K562 (cell line): ENCODE measurements around the gene HIVEP2. TPM values are rescaled to one million over a fixed set of nuclear protein-coding genes. Genes with fewer than 3 reads are reported as not detected.
A peak's percentile ranks its signal among the peaks of the same experiment; 100 is the strongest.

Source experiments
- ATAC-seq: fragments of 200-7000 bp; cut with Tn5 transposase; 3 replicates; pipeline ENCODE4 v1.9.1; 2020; ENCODE audit warnings: moderate library complexity
- BruUV-seq: library from RNA; stranded (reverse); fragments of 400-500 nt; replicated peaks from 2 replicates; lab custom pipeline; 2021; lab: Mats Ljungman, UMichigan
- CTCF ChIA-PET: fragments of 300-600 bp; formaldehyde crosslinking; extraction: SDS; loops from one replicate; lab custom pipeline; 2021; ENCODE audit warnings: low intra/inter-chr PET ratio; lab: Yijun Ruan, JAX
- POLR2A ChIA-PET: fragments of 300-600, 350-650 bp; sonication (Branson Sonifier 250); formaldehyde crosslinking; extraction: SDS; loops from one replicate; lab custom pipeline; 2021; ENCODE audit warnings: antibody characterized with exemption, inconsistent platforms; lab: Yijun Ruan, JAX
- DNase-seq, 4 experiments: peaks; one replicate each; pipeline versions ENCODE4 v3.0.0 to v3.0.0-alpha.2; 2011 to 2018; ENCODE audit warnings: low spot score in 3 of 4, mixed read lengths in 3 of 4; ENCODE audit errors: extremely low read depth in 1 of 4
- FAIRE-seq: peaks from 2 replicates; lab custom pipeline; 2011; peaks lifted over from hg19 to GRCh38; lab: Jason Lieb, UNC
- H2AFZ ChIP-seq: 2 replicates; pipeline ENCODE4 v1.6.0; 2011; ENCODE audit warnings: low read depth, low read length, control low read depth, inconsistent platforms
- H3K27ac ChIP-seq: fragments of 200-600 bp; 3 replicates; pipeline ENCODE4 v1.8.0; 2011; ENCODE audit warnings: low read depth, mild to moderate bottlenecking, control low read depth, inconsistent platforms, low read length, moderate library complexity, mixed read lengths; ENCODE audit errors: extremely low read depth
- H3K27me3 ChIP-seq, 2 experiments: fragments of 300-600 bp in 1 of 2; 2 replicates in 1 of 2; 3 replicates in 1 of 2; pipeline versions ENCODE4 v1.6.0 to v1.8.0; 2011; ENCODE audit warnings: inconsistent platforms in 2 of 2, low read length in 2 of 2, mild to moderate bottlenecking in 1 of 2, mixed read lengths in 1 of 2, moderate library complexity in 1 of 2; ENCODE audit not compliant: control insufficient read depth in 2 of 2, insufficient read depth in 2 of 2
- H3K36me3 ChIP-seq: fragments of 300-600 bp; 3 replicates; pipeline ENCODE4 v1.8.0; 2011; ENCODE audit warnings: mild to moderate bottlenecking, low read length, inconsistent platforms; ENCODE audit not compliant: control insufficient read depth, insufficient read depth
- H3K4me1 ChIP-seq, 2 experiments: fragments of 200-600 bp in 1 of 2; replicated peaks in 1 of 2; 2 replicates in 1 of 2; 3 replicates in 1 of 2; pipeline versions ENCODE4 v1.5.1 to v1.8.0; 2011; ENCODE audit warnings: inconsistent platforms in 2 of 2, low read length in 2 of 2, mild to moderate bottlenecking in 1 of 2, mixed read lengths in 1 of 2, moderate library complexity in 1 of 2; ENCODE audit not compliant: control insufficient read depth in 2 of 2, insufficient read depth in 2 of 2
- H3K4me2 ChIP-seq: 2 replicates; pipeline ENCODE4 v1.6.1; 2011; ENCODE audit warnings: low read length, control low read depth, inconsistent platforms, mixed read lengths; ENCODE audit not compliant: insufficient read depth
- H3K4me3 ChIP-seq: fragments of 200-600 bp; sonication (generic), shearing (Covaris generic); 2 replicates; pipeline ENCODE4 v1.5.1; 2016; ENCODE audit warnings: control low read depth, inconsistent platforms
- H3K79me2 ChIP-seq: fragments of 200-600 bp; 3 replicates; pipeline ENCODE4 v1.8.0; 2011; ENCODE audit warnings: low read length, inconsistent platforms; ENCODE audit not compliant: control insufficient read depth, insufficient read depth
- H3K9ac ChIP-seq, 2 experiments: 2 replicates each; pipeline versions ENCODE4 v1.6.0 to v1.6.1; 2011; ENCODE audit warnings: low read depth in 2 of 2, low read length in 2 of 2, control low read depth in 1 of 2, inconsistent platforms in 1 of 2, mild to moderate bottlenecking in 1 of 2, mixed read lengths in 1 of 2; ENCODE audit not compliant: insufficient read depth in 1 of 2
- H3K9me1 ChIP-seq: one replicate; pipeline ENCODE4 v1.6.0; 2011; ENCODE audit warnings: inconsistent platforms, mild to moderate bottlenecking, low read length, moderate library complexity; ENCODE audit not compliant: control insufficient read depth, insufficient read depth
- H3K9me3 ChIP-seq: replicated peaks from 2 replicates; pipeline ENCODE4 v1.5.1; 2011; ENCODE audit warnings: low read depth, low read length, inconsistent platforms; ENCODE audit not compliant: control insufficient read depth, insufficient read depth
- H4K20me1 ChIP-seq: replicated peaks from 2 replicates; pipeline ENCODE4 v1.6.1; 2011; ENCODE audit warnings: low read length, inconsistent platforms, mixed read lengths; ENCODE audit not compliant: control insufficient read depth, insufficient read depth
- GABPB1 ChIP-seq: sonication (generic); formaldehyde crosslinking; IDR thresholded peaks from 2 replicates; pipeline ENCODE4 v1.8.0; 2022; ENCODE audit warnings: mild to moderate bottlenecking, missing genetic modification reagents
- GATAD2A ChIP-seq: fragments of 450-650 bp; IDR thresholded peaks from 2 replicates; pipeline ENCODE4 v1.6.1; 2017
- KAT7 ChIP-seq: sonication (generic); formaldehyde crosslinking; IDR thresholded peaks from 2 replicates; pipeline ENCODE4 v1.8.0; 2022; ENCODE audit warnings: missing genetic modification reagents, mild to moderate bottlenecking, borderline replicate concordance
- RAD21 ChIP-seq, 2 experiments: fragments of 250-450 bp in 1 of 2; fragments of 450-650 bp in 1 of 2; sonication (Bioruptor Pico) in 1 of 2; formaldehyde crosslinking in 1 of 2; IDR thresholded peaks in 1 of 2; conservative IDR thresholded peaks in 1 of 2; 2 replicates each; pipeline versions ENCODE4 v1.4.0 to v1.8.0; 2020 to 2022; ENCODE audit warnings: mild to moderate bottlenecking in 2 of 2, moderate library complexity in 1 of 2
- SIRT6 ChIP-seq: IDR thresholded peaks from one replicate; pipeline ENCODE4 v1.6.1; 2012; ENCODE audit warnings: low read depth, mild to moderate bottlenecking, control low read depth, inconsistent platforms, low read length, moderate library complexity
- SMARCB1 ChIP-seq: IDR thresholded peaks from 2 replicates; pipeline ENCODE4 v1.6.1; 2011; ENCODE audit warnings: improper control_type of control experiment, low read depth; ENCODE audit not compliant: insufficient read length
- SPI1 ChIP-seq: IDR thresholded peaks from 2 replicates; pipeline ENCODE4 v1.6.1; 2011; ENCODE audit warnings: low read depth, low read length, control low read depth, borderline replicate concordance
- ZNF586 ChIP-seq: fragments of 450-650 bp; formaldehyde crosslinking; conservative IDR thresholded peaks from 2 replicates; pipeline ENCODE4 v1.4.0; 2020; ENCODE audit warnings: mild to moderate bottlenecking, moderate library complexity
- WGBS: fragments of 100-300 bp; shearing (Covaris generic); methylation state at CpG from one replicate; pipeline ENCODE4 v1.1.6; 2016; ENCODE audit warnings: low coverage, mixed read lengths; ENCODE audit not compliant: insufficient coverage; ENCODE audit errors: missing lambda C conversion rate; 5-methylcytosine and 5-hydroxymethylcytosine counted together
- in situ Hi-C: fragments of 300-500 bp; cut with MboI; formaldehyde crosslinking; loops from 4 replicates; pipeline ENCODE4 v1.15.0; 2018; ENCODE audit warnings: inconsistent platforms, mixed read lengths
- intact Hi-C: fragments of 100-400 bp; cut with micrococcal nuclease; formaldehyde crosslinking; loops from 2 replicates; pipeline ENCODE4 v1.14.2; 2022
- polyA plus RNA-seq, 8 experiments: library from polyadenylated mRNA; depleted of rRNA in 4 of 8; stranded (reverse) in 5 of 8; unstranded in 3 of 8; fragments of >200 nt; fragmentation: Nextera tagmentation in 2 of 8; fragmentation: Illumina TruSeq in 1 of 8; extraction: Ambion mirVana in 2 of 8; extraction: Trizol in 1 of 8; gene quantifications; 2 replicates each; pipeline versions ENCODE4 v1.2.1 to v1.2.3, GENCODE V29; 2011 to 2014; ENCODE audit warnings: inconsistent platforms in 1 of 8, missing spikeins in 1 of 8
- total RNA-seq, 7 experiments: library from RNA; depleted of rRNA in 6 of 7; stranded (reverse); fragments of >200 nt in 6 of 7; fragmentation: Illumina TruSeq in 2 of 7; extraction: Trizol in 2 of 7; gene quantifications; 2 replicates each; pipeline versions ENCODE4 v1.2.1 to v1.2.3, GENCODE V29; 2011 to 2021; ENCODE audit warnings: low replicate concordance in 1 of 7

The HIVEP2 gene
- total and polyA plus RNA-seq, 9 of the 15 experiments (the other 6 are each of a cell fraction or from before 2014, with no cell fraction given) = under 0.01 to 1.2 (median 0.31) TPM

DNA sequence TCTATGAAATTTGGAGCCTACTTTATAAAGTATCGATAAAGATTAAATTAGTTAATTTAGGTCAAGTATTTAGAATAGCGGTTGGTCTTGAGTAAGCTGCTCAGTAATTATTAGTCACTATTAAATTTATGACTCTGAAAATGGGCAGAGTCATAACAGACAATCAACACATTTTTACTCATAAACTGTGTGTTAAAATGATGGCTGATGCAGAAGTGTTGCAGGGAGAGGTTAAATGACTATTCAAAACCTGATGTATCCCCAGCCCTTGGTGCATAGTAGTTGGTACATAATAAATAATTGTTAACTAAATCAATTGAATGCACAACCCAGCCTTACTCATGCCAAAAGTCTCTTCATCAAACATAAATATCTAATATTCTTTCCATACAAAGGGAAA is 30.6 kb downstream of the HIVEP2 start:
- WGBS = 3% methylated on average over 2 of the region's 2 CpGs
- no peaks in the 10 kb centered on the region for H4K20me1 ChIP-seq
- DNase-seq (no peak), FAIRE-seq (no peak), ATAC-seq (no peak)
- no TSS peak for BruUV-seq
- no peak overlapping the region for H3K4me2 ChIP-seq
- H3K9me3 ChIP-seq = no peaks in the 10 kb centered on the region
- ChIA-PET POLR2A (interaction anchor here (0.6 kb wide), 1 partner anchor 39 kb away, joined by 3 read pairs; no protein-coding TSS in a partner anchor), CTCF (no interaction called here)
- intact Hi-C loops (no loop called here), in situ Hi-C loops (no loop called here)
- no peak overlapping the region for H3K9ac ChIP-seq
- no peaks in the 10 kb centered on the region for H3K9me1 ChIP-seq
- no peaks in the 10 kb centered on the region for H3K79me2 ChIP-seq
- TF ChIP-seq KAT7 (CRISPR knock-in tag) = no peak
- TF ChIP-seq RAD21 (CRISPR knock-in tag; conservative IDR thresholded peaks at IDR 0.05 in 1 of 2, IDR thresholded peaks at IDR 0.05 in 1 of 2) = no peak
- no peak for TF ChIP-seq ZNF586 (CRISPR knock-in tag)
- TF ChIP-seq SMARCB1 = no peak
- TF ChIP-seq GABPB1 (CRISPR knock-in tag) = no peak
- TF ChIP-seq GATAD2A = no peak
- peaks cover 0 to 9% of the 10 kb centered on the region in 2 experiments; a peak in 1 of 5 replicates for H3K27me3 ChIP-seq
- no peak overlapping the region for H3K27ac ChIP-seq
- no peak overlapping the region for H3K4me3 ChIP-seq
- H2AFZ ChIP-seq = no peak overlapping the region
- H3K4me1 ChIP-seq = no peaks in the 10 kb centered on the region
- no peaks in the 10 kb centered on the region for H3K36me3 ChIP-seq

DNA sequence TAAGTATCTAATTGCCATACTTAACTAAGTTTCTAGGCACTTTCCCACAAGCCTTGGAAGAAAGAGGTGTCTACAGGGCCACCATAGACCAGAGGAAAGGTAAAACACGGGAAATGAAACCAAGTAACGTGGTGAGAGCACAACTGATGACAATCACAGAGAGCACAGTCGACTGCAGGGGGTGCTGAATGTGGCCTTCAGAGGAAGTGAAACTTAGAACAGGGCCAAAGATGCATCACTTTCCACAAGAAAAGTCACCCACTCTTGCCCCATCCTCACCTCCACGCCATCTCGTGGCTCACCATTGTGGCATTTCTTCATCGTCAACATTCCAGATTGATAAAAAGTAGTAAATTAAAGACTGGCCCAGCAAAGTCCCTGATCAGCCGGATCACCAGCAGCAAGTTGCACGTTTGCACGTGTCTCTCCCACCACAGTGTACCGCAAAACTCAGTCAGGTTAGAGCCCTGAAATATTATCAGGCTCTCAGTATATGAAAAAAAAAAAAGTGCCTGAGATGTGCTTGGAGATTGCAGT is 31.4 kb downstream of the HIVEP2 start:
- Histone ChIP-seq H3K9ac (no peak overlapping the region), H3K27me3 (peaks cover 0 to 9% of the 10 kb centered on the region in 2 experiments; a peak in 1 of 5 replicates), H3K9me1 (no peaks in the 10 kb centered on the region), H3K4me1 (no peaks in the 10 kb centered on the region), H3K9me3 (no peaks in the 10 kb centered on the region), H2AFZ (no peak overlapping the region), H3K4me3 (no peak overlapping the region), H4K20me1 (no peaks in the 10 kb centered on the region), H3K36me3 (no peaks in the 10 kb centered on the region), H3K4me2 (no peak overlapping the region), H3K79me2 (no peaks in the 10 kb centered on the region), H3K27ac (no peak overlapping the region)
- ChIA-PET CTCF (no interaction called here), POLR2A (interaction anchor here (0.6 kb wide), 1 partner anchor 39 kb away, joined by 3 read pairs; no protein-coding TSS in a partner anchor)
- WGBS = under 1% methylated on average over 10 of the region's 10 CpGs
- intact Hi-C loops = no loop called here
- in situ Hi-C loops = no loop called here
- no TSS peak for BruUV-seq
- peak; percentile 66 for ATAC-seq
- FAIRE-seq = no peak
- DNase-seq = no peak
- TF ChIP-seq SIRT6 (no peak), SPI1 (0 out of 2 replicates have a peak, but pooled peaks have one; percentile 1), RAD21 (CRISPR knock-in tag; conservative IDR thresholded peaks at IDR 0.05 in 1 of 2, IDR thresholded peaks at IDR 0.05 in 1 of 2) (0 out of 4 replicates have a peak, but pooled peaks of 1 of the 2 experiments have one; percentile 15)
- TF ChIP-seq, all 486 proteins: peak for 2
